ENCODE data around the gene EXD3. TPM values are rescaled to one million over a fixed set of nuclear protein-coding genes. Genes with fewer than 3 reads are reported as not detected.

Gene EXD3
- total RNA-seq, 2 experiments from 2014 or later, result 20.8 to 27.0 TPM

- Histone ChIP-seq H3K4me2 (ENCODE audit: low read length) (no peak overlapping the region), H3K4me1 (ENCODE audit: insufficient read depth, low read length, poor library complexity, severe bottlenecking) (peaks cover 21% of the 10 kb centered on the region), H3K36me3 (ENCODE audit: insufficient read depth, low read length) (no peaks in the 10 kb centered on the region), H4K20me1 (ENCODE audit: insufficient read depth, low read length) (no peaks in the 10 kb centered on the region), H3K9me3 (ENCODE audit: low read length) (no peaks in the 10 kb centered on the region), H2AFZ (ENCODE audit: low read length) (no peak overlapping the region), H3K27ac (ENCODE audit: low read depth, low read length, poor library complexity, severe bottlenecking) (no peak overlapping the region), H3K4me3 (ENCODE audit: low read depth, low read length, poor library complexity, severe bottlenecking) (no peak overlapping the region), H3K79me2 (ENCODE audit: insufficient read depth, low read depth, low read length) (no peaks in the 10 kb centered on the region), H3K9me2 (ENCODE audit: insufficient read depth, low read length) (no peaks in the 10 kb centered on the region)
- TF ChIP-seq CTCF (conservative IDR thresholded peaks at IDR 0.05; ENCODE audit: low read length) (no peak), EZH2phosphoT487 (IDR thresholded peaks at IDR 0.05; ENCODE audit: borderline replicate concordance, low read depth, low read length) (no peak)
- BruUV-seq (replicated peaks), result no TSS peak
- no peak for DNase-seq (ENCODE audit: low spot score)
- intact Hi-C loops (cut with micrococcal nuclease; ENCODE audit: unreplicated experiment), result no loop called here
- POLR2A ChIA-PET, result no interaction called here
- CTCF ChIA-PET (ENCODE audit: unreplicated experiment), result no interaction called here
These were observed 42.9 kb upstream of the EXD3 start for GRCh38 chr9:137465720-137466388.

GRCh38 chr9:137465000-137465719, 42.2 kb upstream of the EXD3 start:
- Histone ChIP-seq H4K20me1 (ENCODE audit: insufficient read depth, low read length) (no peaks in the 10 kb centered on the region), H3K4me3 (ENCODE audit: low read depth, low read length, poor library complexity, severe bottlenecking) (no peak overlapping the region), H3K4me2 (ENCODE audit: low read length) (no peak overlapping the region), H3K79me2 (ENCODE audit: insufficient read depth, low read depth, low read length) (no peaks in the 10 kb centered on the region), H2AFZ (ENCODE audit: low read length) (no peak overlapping the region), H3K9me3 (ENCODE audit: low read length) (no peaks in the 10 kb centered on the region), H3K27ac (ENCODE audit: low read depth, low read length, poor library complexity, severe bottlenecking) (no peak overlapping the region), H3K9me2 (ENCODE audit: insufficient read depth, low read length) (no peaks in the 10 kb centered on the region), H3K36me3 (ENCODE audit: insufficient read depth, low read length) (no peaks in the 10 kb centered on the region), H3K4me1 (ENCODE audit: insufficient read depth, low read length, poor library complexity, severe bottlenecking) (peaks cover 20% of the 10 kb centered on the region)
- DNase-seq (ENCODE audit: low spot score), result no peak
- TF ChIP-seq CTCF (conservative IDR thresholded peaks at IDR 0.05; ENCODE audit: low read length) (no peak), EZH2phosphoT487 (IDR thresholded peaks at IDR 0.05; ENCODE audit: borderline replicate concordance, low read depth, low read length) (no peak)
- ChIA-PET CTCF (ENCODE audit: unreplicated experiment) (no interaction called here), POLR2A (no interaction called here)
- intact Hi-C loops (cut with micrococcal nuclease; ENCODE audit: unreplicated experiment), result no loop called here
- no TSS peak for BruUV-seq (replicated peaks)
